H1 (cell line): ENCODE data around the gene PCCA. TPM values are rescaled to one million over a fixed set of nuclear protein-coding genes. Genes with fewer than 3 reads are reported as not detected.
A peak's percentile ranks its signal among the peaks of the same experiment; 100 is the strongest.

Source experiments
- BACH1 ChIP-seq: IDR thresholded peaks from 2 replicates; pipeline ENCODE4 v1.6.1; 2012; ENCODE audit warnings: low read length, improper control_type of control experiment
- CBX5 ChIP-seq: fragments of 300-800, 300-1000 bp; sonication (generic); IDR thresholded peaks from 2 replicates; pipeline ENCODE4 v1.7.1; 2016; ENCODE audit warnings: antibody characterized with exemption, low read length, low read depth
- GTF2F1 ChIP-seq: IDR thresholded peaks from 2 replicates; pipeline ENCODE4 v1.6.1; 2012; ENCODE audit warnings: low read depth, low read length, improper control_type of control experiment, borderline replicate concordance
- KDM5A ChIP-seq: fragments of 200-600 bp; IDR thresholded peaks from 2 replicates; pipeline ENCODE4 v1.7.1; 2012; ENCODE audit warnings: mild to moderate bottlenecking, low read length, inconsistent platforms, mixed read lengths
- MAX ChIP-seq: IDR thresholded peaks from 2 replicates; pipeline ENCODE4 v1.6.1; 2012; ENCODE audit warnings: inconsistent platforms
- YY1 ChIP-seq: IDR thresholded peaks from 2 replicates; pipeline ENCODE4 v1.6.1; 2011; ENCODE audit warnings: low read depth, mild to moderate bottlenecking, low read length
- polyA plus RNA-seq, 7 experiments: library from polyadenylated mRNA; depleted of rRNA in 3 of 7; stranded (reverse) in 5 of 7; unstranded in 2 of 7; fragments of >200 nt in 5 of 7; fragments of 200-250 nt in 2 of 7; gene quantifications; 1 replicate in 5 of 7; 2 replicates in 1 of 7; 4 replicates in 1 of 7; pipeline versions ENCODE4 v1.2.1 to v1.2.3, GENCODE V29; 2011 to 2013; ENCODE audit warnings: missing spikeins in 2 of 7, mixed read lengths in 2 of 7
- total RNA-seq: library from RNA; stranded (reverse); fragmentation: NEBNext Ultra II Directional; extraction: Animal tissue kit (Norgen Biotek cat#: 25700); gene quantifications from 2 replicates; pipeline ENCODE4 v1.2.1, GENCODE V29; 2021

The PCCA gene
- total and polyA plus RNA-seq, 2 of the 8 experiments (the other 6 are each of a cell fraction or from before 2014, with no cell fraction given), result 18.4 to 49.8 TPM

DNA sequence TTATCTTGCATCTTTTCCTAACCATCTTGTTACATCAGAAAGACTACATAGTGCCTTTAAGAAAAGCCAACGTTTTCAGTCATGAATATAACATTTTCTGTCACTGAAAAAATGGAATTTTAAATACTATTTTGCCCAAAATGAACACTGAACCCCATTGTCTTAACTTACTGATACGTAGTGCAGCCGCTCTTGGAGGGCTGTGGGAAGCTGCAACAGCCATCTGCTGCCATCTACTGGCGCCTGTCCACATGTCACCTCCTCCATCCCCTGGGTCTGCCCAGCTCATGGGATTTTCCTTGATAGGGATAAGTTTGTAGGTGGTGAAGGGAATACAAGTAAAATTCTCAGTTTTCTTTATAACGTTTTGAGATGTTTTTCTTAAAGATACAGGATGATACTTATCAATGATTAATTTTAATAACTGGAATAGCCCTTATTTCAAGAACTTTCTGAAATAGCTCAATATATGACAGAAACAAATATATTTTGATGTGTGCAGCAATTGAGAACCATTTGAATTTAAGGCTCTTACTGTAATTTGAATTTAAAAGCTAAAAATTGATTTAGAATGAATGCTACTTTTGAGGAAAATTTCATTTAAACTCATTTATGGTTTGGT lies 426.0 kb downstream of the PCCA start (continued):
- TF ChIP-seq CBX5, result no peak
- no peak for TF ChIP-seq YY1
- no peak for TF ChIP-seq BACH1
- TF ChIP-seq GTF2F1, result no peak
- TF ChIP-seq MAX, result 0 out of 2 replicates have a peak, but pooled peaks have one; percentile 39
- TF ChIP-seq KDM5A, result no peak
